ENCODE results near the gene CEP295NL. TPM values are rescaled to one million over a fixed set of nuclear protein-coding genes. Genes with fewer than 3 reads are reported as not detected.
"Not testable (repeated sequence)": the region's sequence is repeated elsewhere in the genome, so short reads cannot be mapped to it uniquely, and the experiment has no call there.

Gene CEP295NL
- total RNA-seq, 2 donors from 2014 or later: 0.83 to 1.1 TPM

GRCh38 chr17:78873519-78874340, 29.3 kb downstream of the CEP295NL start:
- Histone ChIP-seq H3K4me1 (peaks cover 0 to 51% of the 10 kb centered on the region in 2 donors), H3K27ac (peak overlapping the region; percentile 47 to 61), H3K27me3 (no peaks in the 10 kb centered on the region), H3K4me3 (no peak overlapping the region), H3K9me3 (no peaks in the 10 kb centered on the region), H3K36me3 (peaks cover 36% of the 10 kb centered on the region)
- TF ChIP-seq, protein P1, sequence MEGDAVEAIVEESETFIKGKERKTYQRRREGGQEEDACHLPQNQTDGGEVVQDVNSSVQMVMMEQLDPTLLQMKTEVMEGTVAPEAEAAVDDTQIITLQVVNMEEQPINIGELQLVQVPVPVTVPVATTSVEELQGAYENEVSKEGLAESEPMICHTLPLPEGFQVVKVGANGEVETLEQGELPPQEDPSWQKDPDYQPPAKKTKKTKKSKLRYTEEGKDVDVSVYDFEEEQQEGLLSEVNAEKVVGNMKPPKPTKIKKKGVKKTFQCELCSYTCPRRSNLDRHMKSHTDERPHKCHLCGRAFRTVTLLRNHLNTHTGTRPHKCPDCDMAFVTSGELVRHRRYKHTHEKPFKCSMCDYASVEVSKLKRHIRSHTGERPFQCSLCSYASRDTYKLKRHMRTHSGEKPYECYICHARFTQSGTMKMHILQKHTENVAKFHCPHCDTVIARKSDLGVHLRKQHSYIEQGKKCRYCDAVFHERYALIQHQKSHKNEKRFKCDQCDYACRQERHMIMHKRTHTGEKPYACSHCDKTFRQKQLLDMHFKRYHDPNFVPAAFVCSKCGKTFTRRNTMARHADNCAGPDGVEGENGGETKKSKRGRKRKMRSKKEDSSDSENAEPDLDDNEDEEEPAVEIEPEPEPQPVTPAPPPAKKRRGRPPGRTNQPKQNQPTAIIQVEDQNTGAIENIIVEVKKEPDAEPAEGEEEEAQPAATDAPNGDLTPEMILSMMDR (IDR thresholded peaks at IDR 0.05): no peak
- no peak for DNase-seq (ENCODE audit: low spot score)

- H3K27ac ChIP-seq: no peak overlapping the region
Observed at GRCh38 chr17:78872486-78872885, 30.5 kb downstream of the CEP295NL start.

GRCh38 chr17:78870621-78871020, 32.4 kb downstream of the CEP295NL start:
- peaks cover 0 to 35% of the 10 kb centered on the region in 2 donors for H3K4me1 ChIP-seq
- TF ChIP-seq, protein P1 (IDR thresholded peaks at IDR 0.05): no peak
- peaks cover 41% of the 10 kb centered on the region for H3K36me3 ChIP-seq
- no peak for DNase-seq (ENCODE audit: low spot score)
- H3K27ac ChIP-seq: no peak overlapping the region
- H3K4me3 ChIP-seq: no peak overlapping the region
- no peaks in the 10 kb centered on the region for H3K27me3 ChIP-seq
- no peaks in the 10 kb centered on the region for H3K9me3 ChIP-seq

More at GRCh38 chr17:78872486-78872885, 30.5 kb downstream of the CEP295NL start:
- no peak for DNase-seq (ENCODE audit: low spot score)
- Histone ChIP-seq H3K4me3 (no peak overlapping the region), H3K36me3 (peaks cover 41% of the 10 kb centered on the region), H3K27me3 (no peaks in the 10 kb centered on the region), H3K9me3 (no peaks in the 10 kb centered on the region), H3K4me1 (peaks cover 0 to 40% of the 10 kb centered on the region in 2 donors)
- TF ChIP-seq, protein P1 (IDR thresholded peaks at IDR 0.05): no peak

- Histone ChIP-seq H3K36me3 (peaks cover 41% of the 10 kb centered on the region), H3K4me3 (no peak overlapping the region), H3K27me3 (no peaks in the 10 kb centered on the region), H3K4me1 (peaks cover 0 to 17% of the 10 kb centered on the region in 2 donors), H3K27ac (no peak overlapping the region), H3K9me3 (no peaks in the 10 kb centered on the region)
- DNase-seq (ENCODE audit: low spot score): no peak
- TF ChIP-seq, protein P1 (IDR thresholded peaks at IDR 0.05): no peak
Observed at GRCh38 chr17:78868391-78868790, 34.6 kb downstream of the CEP295NL start.

DNA sequence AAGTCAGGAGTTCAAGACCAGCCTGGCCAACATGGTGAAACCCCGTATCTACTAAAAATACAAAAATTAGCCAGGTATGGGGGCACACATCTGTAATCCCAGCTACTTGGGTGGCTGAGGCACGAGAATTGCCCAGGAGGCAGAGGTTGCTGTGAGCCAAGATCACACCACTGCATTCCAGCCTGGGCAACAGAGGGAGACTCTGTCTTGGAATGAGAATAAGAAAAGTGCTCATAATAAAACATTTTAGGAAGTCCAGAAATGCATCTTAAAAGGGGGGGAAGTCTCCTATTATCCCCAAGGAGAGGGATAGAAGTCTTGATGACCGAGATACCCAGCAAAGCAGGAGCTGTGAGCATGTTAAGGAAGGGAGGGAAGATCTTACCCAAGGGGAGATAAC, 36.0 kb downstream of the CEP295NL start:
- not testable (repeated sequence) for DNase-seq (ENCODE audit: low spot score); H3K27ac ChIP-seq; H3K27me3 ChIP-seq; H3K4me3 ChIP-seq; H3K9me3 ChIP-seq
- peaks cover 0 to 13% of the 10 kb centered on the region in 2 donors for H3K4me1 ChIP-seq
- H3K36me3 ChIP-seq: peaks cover 31% of the 10 kb centered on the region

- no peaks in the 10 kb centered on the region for H3K9me3 ChIP-seq
- no peaks in the 10 kb centered on the region for H3K27me3 ChIP-seq
- TF ChIP-seq, protein P1 (IDR thresholded peaks at IDR 0.05): peak; percentile 96 to 98
- peak; percentile 91 for DNase-seq (ENCODE audit: low spot score)
- no peak overlapping the region for H3K4me3 ChIP-seq
- peaks cover 26% of the 10 kb centered on the region for H3K36me3 ChIP-seq
- H3K4me1 ChIP-seq: peaks cover 0 to 13% of the 10 kb centered on the region in 2 donors
- peak overlapping the region in 1 of 2 donors; percentile 46 for H3K27ac ChIP-seq
Observed at GRCh38 chr17:78865682-78866390, 37.2 kb downstream of the CEP295NL start.
